Effector memory CD8-positive, alpha-beta T cell (primary cell): ENCODE measurements around the gene STPG4.

Experiments
- ATAC-seq: fragments of 150-1000 bp; cut with Tn5 transposase; replicated peaks from 2 replicates; pipeline ENCODE4 v1.10.0; 2021; ENCODE audit warnings: mild to moderate bottlenecking, moderate library complexity
- DNase-seq, 3 experiments: peaks; one replicate each; pipeline ENCODE4 v3.0.0; 2021
- H3K27ac Mint-ChIP-seq, 2 donors: one replicate each; pipeline ENCODE4 v1.8.0; 2022; ENCODE audit warnings: mild to moderate bottlenecking in 2 of 2, mixed read lengths in 2 of 2, moderate library complexity in 2 of 2
- H3K27me3 Mint-ChIP-seq, 2 donors: one replicate each; pipeline ENCODE4 v1.8.0; 2022; ENCODE audit warnings: mixed read lengths in 2 of 2
- H3K36me3 Mint-ChIP-seq: one replicate; pipeline ENCODE4 v1.8.0; 2022; ENCODE audit warnings: mild to moderate bottlenecking, moderate library complexity, mixed read lengths; ENCODE audit not compliant: insufficient read depth
- H3K4me1 Mint-ChIP-seq, 2 donors: one replicate each; pipeline ENCODE4 v1.8.0; 2022; ENCODE audit warnings: low read depth in 2 of 2, mixed read lengths in 2 of 2
- H3K4me3 Mint-ChIP-seq, 2 donors: one replicate each; pipeline ENCODE4 v1.8.0; 2022; ENCODE audit warnings: mild to moderate bottlenecking in 2 of 2, mixed read lengths in 2 of 2, moderate library complexity in 2 of 2
- H3K9me3 Mint-ChIP-seq, 2 donors: one replicate each; pipeline ENCODE4 v1.8.0; 2022; ENCODE audit warnings: mixed read lengths in 2 of 2

The STPG4 gene

GRCh38 chr2:47068981-47069627 lies 86.0 kb downstream of the STPG4 start:
- ATAC-seq, result no peak
- Mint-ChIP-seq H3K36me3 (peaks cover 15% of the 10 kb centered on the region), H3K27me3 (no peaks in the 10 kb centered on the region), H3K27ac (peak overlapping the region; percentile 32 to 84), H3K9me3 (no peaks in the 10 kb centered on the region), H3K4me1 (peaks cover 36 to 52% of the 10 kb centered on the region in 2 donors), H3K4me3 (peak overlapping the region in 1 of 2 donors; percentile 8)
- no peak for DNase-seq

GRCh38 chr2:47067788-47068407 lies 87.2 kb downstream of the STPG4 start:
- DNase-seq (no peak), ATAC-seq (no peak)
- H3K4me3 Mint-ChIP-seq, result peak overlapping the region in 1 of 2 donors; percentile 29
- H3K27me3 Mint-ChIP-seq, result no peaks in the 10 kb centered on the region
- peaks cover 17% of the 10 kb centered on the region for H3K36me3 Mint-ChIP-seq
- peaks cover 36 to 50% of the 10 kb centered on the region in 2 donors for H3K4me1 Mint-ChIP-seq
- no peaks in the 10 kb centered on the region for H3K9me3 Mint-ChIP-seq
- peak overlapping the region; percentile 32 to 84 for H3K27ac Mint-ChIP-seq

GRCh38 chr2:47065771-47066380 lies 89.2 kb downstream of the STPG4 start:
- ATAC-seq (no peak), DNase-seq (no peak)
- Mint-ChIP-seq H3K9me3 (no peaks in the 10 kb centered on the region), H3K4me3 (no peak overlapping the region), H3K27ac (peak overlapping the region in 1 of 2 donors; percentile 52), H3K27me3 (no peaks in the 10 kb centered on the region), H3K4me1 (peaks cover 21 to 35% of the 10 kb centered on the region in 2 donors), H3K36me3 (peaks cover 24% of the 10 kb centered on the region)

GRCh38 chr2:47065343-47065742 lies 89.8 kb downstream of the STPG4 start:
- no peak for DNase-seq
- Mint-ChIP-seq H3K4me1 (peaks cover 20 to 32% of the 10 kb centered on the region in 2 donors), H3K9me3 (no peaks in the 10 kb centered on the region), H3K36me3 (peaks cover 24% of the 10 kb centered on the region), H3K27ac (no peak overlapping the region), H3K4me3 (no peak overlapping the region), H3K27me3 (no peaks in the 10 kb centered on the region)
- ATAC-seq, result no peak

- peak overlapping the region in 1 of 2 donors; percentile 10 for H3K27ac Mint-ChIP-seq
- peaks cover 16 to 25% of the 10 kb centered on the region in 2 donors for H3K4me1 Mint-ChIP-seq
- ATAC-seq, result no peak
- H3K27me3 Mint-ChIP-seq, result no peaks in the 10 kb centered on the region
- DNase-seq, result no peak
- no peak overlapping the region for H3K4me3 Mint-ChIP-seq
- no peaks in the 10 kb centered on the region for H3K9me3 Mint-ChIP-seq
- peaks cover 27% of the 10 kb centered on the region for H3K36me3 Mint-ChIP-seq
Observed at GRCh38 chr2:47064106-47064505, 91.0 kb downstream of the STPG4 start.

GRCh38 chr2:47063538-47063930 lies 91.6 kb downstream of the STPG4 start:
- Mint-ChIP-seq H3K36me3 (peaks cover 25% of the 10 kb centered on the region), H3K27ac (peak overlapping the region in 1 of 2 donors; percentile 11)
- ATAC-seq, result no peak

GRCh38 chr2:47062681-47063537 lies 92.2 kb downstream of the STPG4 start:
- peak overlapping the region in 1 of 2 donors; percentile 11 for H3K27ac Mint-ChIP-seq
- peaks cover 4 to 18% of the 10 kb centered on the region in 2 donors for H3K4me1 Mint-ChIP-seq
- no peak for ATAC-seq
- no peaks in the 10 kb centered on the region for H3K9me3 Mint-ChIP-seq
- H3K36me3 Mint-ChIP-seq, result peaks cover 24% of the 10 kb centered on the region
- H3K4me3 Mint-ChIP-seq, result no peak overlapping the region
- no peaks in the 10 kb centered on the region for H3K27me3 Mint-ChIP-seq
- no peak for DNase-seq

More at GRCh38 chr2:47063538-47063930, 91.6 kb downstream of the STPG4 start:
- Mint-ChIP-seq H3K9me3 (no peaks in the 10 kb centered on the region), H3K27me3 (no peaks in the 10 kb centered on the region), H3K4me3 (no peak overlapping the region), H3K4me1 (peaks cover 10 to 21% of the 10 kb centered on the region in 2 donors)
- no peak for DNase-seq

GRCh38 chr2:47061944-47062678 lies 93.0 kb downstream of the STPG4 start:
- H3K4me1 Mint-ChIP-seq, result peaks cover 0 to 16% of the 10 kb centered on the region in 2 donors
- no peak overlapping the region for H3K27ac Mint-ChIP-seq
- H3K9me3 Mint-ChIP-seq, result no peaks in the 10 kb centered on the region
- peaks cover 24% of the 10 kb centered on the region for H3K36me3 Mint-ChIP-seq
- no peaks in the 10 kb centered on the region for H3K27me3 Mint-ChIP-seq
- no peak overlapping the region for H3K4me3 Mint-ChIP-seq
- DNase-seq, result no peak
- no peak for ATAC-seq

GRCh38 chr2:47060652-47061170 lies 94.4 kb downstream of the STPG4 start:
- H3K9me3 Mint-ChIP-seq, result no peaks in the 10 kb centered on the region
- H3K27ac Mint-ChIP-seq, result no peak overlapping the region
- H3K36me3 Mint-ChIP-seq, result peaks cover 28% of the 10 kb centered on the region
- H3K27me3 Mint-ChIP-seq, result no peaks in the 10 kb centered on the region
- peaks cover 11 to 20% of the 10 kb centered on the region in 2 donors for H3K4me1 Mint-ChIP-seq
- ATAC-seq (no peak), DNase-seq (no peak)
- H3K4me3 Mint-ChIP-seq, result no peak overlapping the region

GRCh38 chr2:47058003-47058931 lies 96.8 kb downstream of the STPG4 start:
- Mint-ChIP-seq H3K36me3 (peaks cover 22% of the 10 kb centered on the region), H3K9me3 (no peaks in the 10 kb centered on the region), H3K4me3 (no peak overlapping the region), H3K27me3 (no peaks in the 10 kb centered on the region), H3K4me1 (peaks cover 11 to 19% of the 10 kb centered on the region in 2 donors), H3K27ac (peak overlapping the region; percentile 73 to 79)
- DNase-seq (no peak), ATAC-seq (no peak)

GRCh38 chr2:47057687-47058002 lies 97.5 kb downstream of the STPG4 start:
- H3K4me1 Mint-ChIP-seq, result peaks cover 11 to 17% of the 10 kb centered on the region in 2 donors

More at GRCh38 chr2:47057687-47058002, 97.5 kb downstream of the STPG4 start:
- no peak for ATAC-seq
- Mint-ChIP-seq H3K36me3 (peaks cover 17% of the 10 kb centered on the region), H3K4me3 (no peak overlapping the region), H3K9me3 (no peaks in the 10 kb centered on the region), H3K27ac (peak overlapping the region; percentile 73 to 79), H3K27me3 (no peaks in the 10 kb centered on the region)
- no peak for DNase-seq
